Testis (tissue), 2 donors: ENCODE results near the gene ROBO1.

Source experiments
- CTCF ChIP-seq, 3 experiments: fragments of 450-650 bp in 2 of 3; fragments of 200-600 bp in 1 of 3; sonication (generic) in 1 of 3; IDR thresholded peaks; one replicate each; pipeline ENCODE4 v1.5.1; 2016 to 2019; ENCODE audit warnings: antibody characterized with exemption in 3 of 3, mild to moderate bottlenecking in 2 of 3, moderate library complexity in 1 of 3
- POLR2A ChIP-seq: fragments of 450-650 bp; IDR thresholded peaks from one replicate; pipeline ENCODE4 v1.6.1; 2017; ENCODE audit warnings: antibody characterized with exemption, mild to moderate bottlenecking, moderate library complexity

GRCh38 chr3:79488407-79488806 is 279.4 kb downstream of the ROBO1 start:
- TF ChIP-seq CTCF (IDR thresholded peaks at IDR 0.05) = no peak
- TF ChIP-seq POLR2A = no peak
